NCI-H2171 treated with DMSO at 0.1 percent for 48 hours (cell line): ENCODE measurements around the gene CD200R1L.

ENCODE experiments used
- DNase-seq: peaks from one replicate; lab custom pipeline; 2025; lab: John Stamatoyannopoulos, UW

The CD200R1L gene

DNA sequence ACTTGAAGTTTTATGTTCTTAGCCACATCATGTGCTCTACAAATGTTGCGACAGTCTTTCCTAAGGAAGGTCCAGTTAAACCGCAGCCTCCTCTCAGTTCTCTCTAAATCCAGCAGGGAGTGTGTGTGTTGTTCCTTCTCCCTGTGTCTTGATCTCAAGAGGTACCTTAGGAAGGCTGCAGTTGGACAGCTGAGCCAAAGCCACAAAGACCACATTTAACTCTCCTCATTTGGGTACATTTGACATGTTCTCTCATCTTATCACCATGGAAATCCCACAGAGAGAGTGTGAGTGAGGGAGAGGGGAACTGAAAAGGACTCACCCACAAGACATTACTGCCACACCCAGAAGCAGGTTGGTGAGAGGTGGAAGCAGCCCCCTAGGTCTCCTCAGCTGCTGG lies 79.5 kb downstream of the CD200R1L start:
- DNase-seq = no peak
